Upper lobe of left lung (tissue), 4 donors: ENCODE measurements around the gene SLCO3A1.

Experiments used
- CTCF ChIP-seq, 6 experiments: fragments of 450-650 bp in 4 of 6; fragments of 200-600 bp in 2 of 6; sonication (generic) in 2 of 6; IDR thresholded peaks; one replicate each; pipeline ENCODE4 v1.5.1; 2016 to 2019; ENCODE audit warnings: antibody characterized with exemption in 6 of 6
- EP300 ChIP-seq, 4 donors: sonication (generic); formaldehyde crosslinking; IDR thresholded peaks; one replicate each; pipeline ENCODE4 v1.5.1; 2017; ENCODE audit warnings: antibody characterized with exemption in 4 of 4, control low read depth in 2 of 4
- POLR2AphosphoS5 ChIP-seq, 2 donors: sonication (generic); formaldehyde crosslinking; IDR thresholded peaks; one replicate each; pipeline ENCODE4 v1.5.1; 2017; ENCODE audit warnings: antibody characterized with exemption in 2 of 2

- TF ChIP-seq CTCF (IDR thresholded peaks at IDR 0.05) (no peak), POLR2AphosphoS5 (IDR thresholded peaks at IDR 0.05) (no peak), EP300 (IDR thresholded peaks at IDR 0.05) (no peak)
Observed at GRCh38 chr15:92020207-92020606, 166.7 kb downstream of the SLCO3A1 start.
